ENCODE measurements around the gene NT5C3B. TPM values are rescaled to one million over a fixed set of nuclear protein-coding genes. Genes with fewer than 3 reads are reported as not detected.

The NT5C3B gene
- total RNA-seq, 1 experiment from 2014 or later: 118 TPM

DNA sequence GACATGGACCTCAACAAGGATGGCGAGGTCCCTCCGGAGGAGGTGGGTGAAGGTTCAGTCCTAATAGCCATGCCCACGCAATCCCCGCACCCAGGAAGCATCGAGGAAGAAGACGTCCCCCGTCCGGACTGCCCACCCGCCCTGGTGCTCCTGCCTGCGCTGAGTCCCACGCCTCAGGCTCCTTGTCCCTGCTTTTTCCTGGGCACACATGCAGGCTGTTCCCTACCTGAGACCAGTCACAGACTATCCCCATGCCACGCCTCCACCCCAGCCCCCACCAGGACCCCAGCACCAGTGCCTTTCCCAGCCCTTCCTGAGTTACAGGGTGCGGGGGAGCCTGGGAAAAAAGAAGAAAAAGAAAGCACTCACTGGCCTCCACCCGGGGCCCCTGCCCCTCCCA, 14.3 kb downstream of the NT5C3B start:
- intact Hi-C loops (cut with micrococcal nuclease; ENCODE audit: unreplicated experiment): no loop called here
- ChIA-PET CTCF (no interaction called here), POLR2A (interaction anchor here (0.5 kb wide), 1 partner anchor 76 kb away, joined by 4 read pairs; no protein-coding TSS in a partner anchor)
- TF ChIP-seq POLR2AphosphoS5 (IDR thresholded peaks at IDR 0.05; ENCODE audit: low read depth, low read length) (peak; percentile 16; the same call in 1 of the 2 replicates), CTCF (IDR thresholded peaks at IDR 0.05) (no peak)
- no peaks in the 10 kb centered on the region for H3K27me3 ChIP-seq (ENCODE audit: control insufficient read depth, insufficient read depth, low read length)
- H3K27ac ChIP-seq (ENCODE audit: low read length): no peak overlapping the region; the same call in 1 of the 2 replicates
- no TSS peak for BruUV-seq (replicated peaks)
- H3K36me3 ChIP-seq (ENCODE audit: control insufficient read depth, insufficient read depth, low read length): peaks cover 2% of the 10 kb centered on the region; the same call in 1 of the 2 replicates
- H3K4me1 ChIP-seq (ENCODE audit: control insufficient read depth, insufficient read depth, low read length): no peaks in the 10 kb centered on the region; the same call in 1 of the 2 replicates
- no peak for DNase-seq (ENCODE audit: low read depth, low spot score)
- in situ Hi-C loops (cut with HindIII; ENCODE audit: low pct_unique_long_range_greater_than_20kb, low sequenced_read_pairs): no loop called here
- ATAC-seq: peak; percentile 6
- no peaks in the 10 kb centered on the region for H3K9me3 ChIP-seq (ENCODE audit: control insufficient read depth, insufficient read depth, low read depth, low read length)
- no peak overlapping the region for H3K4me3 ChIP-seq (ENCODE audit: low read depth in 2 of 2, low read length in 2 of 2)

DNA sequence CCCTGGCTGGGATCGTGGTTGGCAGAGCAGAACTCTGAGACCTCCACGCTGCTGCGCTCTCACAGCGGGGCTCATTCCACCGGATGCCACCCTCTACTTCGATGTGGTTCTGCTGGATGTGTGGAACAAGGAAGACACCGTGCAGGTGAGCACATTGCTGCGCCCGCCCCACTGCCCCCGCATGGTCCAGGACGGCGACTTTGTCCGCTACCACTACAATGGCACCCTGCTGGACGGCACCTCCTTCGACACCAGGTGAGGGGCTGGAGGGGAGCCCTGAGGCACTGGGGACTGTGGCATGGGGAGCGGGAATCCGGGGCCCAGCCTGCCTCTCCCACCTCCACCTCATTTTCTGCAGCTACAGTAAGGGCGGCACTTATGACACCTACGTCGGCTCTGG, 18.0 kb downstream of the NT5C3B start:
- Histone ChIP-seq H3K27ac (ENCODE audit: low read length) (no peak overlapping the region), H3K9me3 (ENCODE audit: control insufficient read depth, insufficient read depth, low read depth, low read length) (no peaks in the 10 kb centered on the region), H3K36me3 (ENCODE audit: control insufficient read depth, insufficient read depth, low read length) (peaks cover 2% of the 10 kb centered on the region), H3K4me1 (ENCODE audit: control insufficient read depth, insufficient read depth, low read length) (peaks cover 10% of the 10 kb centered on the region), H3K27me3 (ENCODE audit: control insufficient read depth, insufficient read depth, low read length) (no peaks in the 10 kb centered on the region), H3K4me3 (ENCODE audit: low read depth in 2 of 2, low read length in 2 of 2) (no peak overlapping the region)
- intact Hi-C loops (cut with micrococcal nuclease; ENCODE audit: unreplicated experiment): no loop called here
- in situ Hi-C loops (cut with HindIII; ENCODE audit: low pct_unique_long_range_greater_than_20kb, low sequenced_read_pairs): no loop called here
- ChIA-PET POLR2A (no interaction called here), CTCF (no interaction called here)
- no peak for ATAC-seq
- no peak for TF ChIP-seq TCF7L2 (IDR thresholded peaks at IDR 0.05; ENCODE audit: low read depth, low read length)
- TF ChIP-seq SIN3A (IDR thresholded peaks at IDR 0.05; ENCODE audit: borderline replicate concordance, insufficient read depth, low read depth, low read length): no peak
- no peak for TF ChIP-seq POLR2AphosphoS5 (IDR thresholded peaks at IDR 0.05; ENCODE audit: low read depth, low read length)
- TF ChIP-seq REST (IDR thresholded peaks at IDR 0.05; ENCODE audit: insufficient read depth in 1 of 2, low read depth in 2 of 2, low read length in 1 of 2): no peak
- no peak for TF ChIP-seq CTCF (IDR thresholded peaks at IDR 0.05)
- no TSS peak for BruUV-seq (replicated peaks)
- DNase-seq (ENCODE audit: low read depth, low spot score): no peak
